Measurements from ENCODE around the gene SPAG6.

Gene SPAG6

GRCh38 chr10:22323538-22324305, 21.6 kb upstream of the SPAG6 start:
- H3K36me3 ChIP-seq (ENCODE audit: control insufficient read depth, insufficient read depth, low read length): no peaks in the 10 kb centered on the region
- no peak for TF ChIP-seq CTCF (IDR thresholded peaks at IDR 0.05; ENCODE audit: insufficient read depth, low read length, poor library complexity, severe bottlenecking)
- DNase-seq (ENCODE audit: extremely low read depth, insufficient read length): no peak
- no peak overlapping the region for H3K4me3 ChIP-seq (replicated peaks; ENCODE audit: low read depth, low read length)
- no peaks in the 10 kb centered on the region for H3K27me3 ChIP-seq (replicated peaks; ENCODE audit: control insufficient read depth, insufficient read depth, low read length)

GRCh38 chr10:22324413-22324812, 20.9 kb upstream of the SPAG6 start:
- no peak for DNase-seq (ENCODE audit: extremely low read depth, insufficient read length)
- H3K4me3 ChIP-seq (replicated peaks; ENCODE audit: low read depth, low read length): peak overlapping the region; percentile 68; the same call in 1 of the 2 replicates
- H3K36me3 ChIP-seq (ENCODE audit: control insufficient read depth, insufficient read depth, low read length): no peaks in the 10 kb centered on the region
- no peaks in the 10 kb centered on the region for H3K27me3 ChIP-seq (replicated peaks; ENCODE audit: control insufficient read depth, insufficient read depth, low read length)
- TF ChIP-seq CTCF (IDR thresholded peaks at IDR 0.05; ENCODE audit: insufficient read depth, low read length, poor library complexity, severe bottlenecking): no peak

- no peak for DNase-seq (ENCODE audit: extremely low read depth, insufficient read length)
- no peak for TF ChIP-seq CTCF (IDR thresholded peaks at IDR 0.05; ENCODE audit: insufficient read depth, low read length, poor library complexity, severe bottlenecking)
- peak overlapping the region; percentile 68 for H3K4me3 ChIP-seq (replicated peaks; ENCODE audit: low read depth, low read length)
Observed at GRCh38 chr10:22324893-22325271, 20.4 kb upstream of the SPAG6 start.

GRCh38 chr10:22325272-22326144, 19.8 kb upstream of the SPAG6 start:
- Histone ChIP-seq H3K4me3 (replicated peaks; ENCODE audit: low read depth, low read length) (peak overlapping the region; percentile 68), H3K27me3 (replicated peaks; ENCODE audit: control insufficient read depth, insufficient read depth, low read length) (no peaks in the 10 kb centered on the region), H3K36me3 (ENCODE audit: control insufficient read depth, insufficient read depth, low read length) (no peaks in the 10 kb centered on the region)
- DNase-seq (ENCODE audit: extremely low read depth, insufficient read length): peak; percentile 73
- no peak for TF ChIP-seq CTCF (IDR thresholded peaks at IDR 0.05; ENCODE audit: insufficient read depth, low read length, poor library complexity, severe bottlenecking)

More at GRCh38 chr10:22324893-22325271, 20.4 kb upstream of the SPAG6 start:
- no peaks in the 10 kb centered on the region for H3K36me3 ChIP-seq (ENCODE audit: control insufficient read depth, insufficient read depth, low read length)
- H3K27me3 ChIP-seq (replicated peaks; ENCODE audit: control insufficient read depth, insufficient read depth, low read length): no peaks in the 10 kb centered on the region

- peak overlapping the region; percentile 64 for H3K4me3 ChIP-seq (replicated peaks; ENCODE audit: low read depth, low read length)
- no peak for DNase-seq (ENCODE audit: extremely low read depth, insufficient read length)
- TF ChIP-seq CTCF (IDR thresholded peaks at IDR 0.05; ENCODE audit: insufficient read depth, low read length, poor library complexity, severe bottlenecking): no peak
- H3K36me3 ChIP-seq (ENCODE audit: control insufficient read depth, insufficient read depth, low read length): no peaks in the 10 kb centered on the region
- no peaks in the 10 kb centered on the region for H3K27me3 ChIP-seq (replicated peaks; ENCODE audit: control insufficient read depth, insufficient read depth, low read length)
Observed at GRCh38 chr10:22326145-22326702, 19.1 kb upstream of the SPAG6 start.

Data from GM06990 (cell line).